ENCODE data around the gene SGCG.
"Not testable (repeated sequence)": the region's sequence is repeated elsewhere in the genome, so short reads cannot be mapped to it uniquely, and the experiment has no call there.

The SGCG gene

GRCh38 chr13:23180711-23181110, at the start of gene SGCG:
Gene SGCG, plus strand, starts transcription at chr13:23180979. Its CDS starts 22,716 bp downstream, at chr13:23203695.
- no peaks in the 10 kb centered on the region for H3K27me3 ChIP-seq (ENCODE audit: control insufficient read depth, insufficient read depth, low read length)
- H3K4me3 ChIP-seq (ENCODE audit: low read depth, low read length) = no peak within 1 kb of the TSS
- no peaks in the 10 kb centered on the region for H3K36me3 ChIP-seq (ENCODE audit: control insufficient read depth, insufficient read depth, low read length)
- H3K9me3 ChIP-seq (ENCODE audit: control insufficient read depth, insufficient read depth, low read length) = no peaks in the 10 kb centered on the region
- H3K4me1 ChIP-seq (ENCODE audit: control insufficient read depth, insufficient read depth, low read length) = no peaks in the 10 kb centered on the region
- no peak within 1 kb of the TSS for H3K9ac ChIP-seq (ENCODE audit: low read depth, low read length)

GRCh38 chr13:23134542-23134941, 46.2 kb upstream of the SGCG start:
- no peak overlapping the region for H3K4me3 ChIP-seq (ENCODE audit: low read depth, low read length)
- H3K9me3 ChIP-seq (ENCODE audit: control insufficient read depth, insufficient read depth, low read length) = no peaks in the 10 kb centered on the region
- H3K27me3 ChIP-seq (ENCODE audit: control insufficient read depth, insufficient read depth, low read length) = no peaks in the 10 kb centered on the region
- H3K36me3 ChIP-seq (ENCODE audit: control insufficient read depth, insufficient read depth, low read length) = no peaks in the 10 kb centered on the region
- H3K9ac ChIP-seq (ENCODE audit: low read depth, low read length) = no peak overlapping the region
- H3K4me1 ChIP-seq (ENCODE audit: control insufficient read depth, insufficient read depth, low read length) = no peaks in the 10 kb centered on the region

- Histone ChIP-seq H3K27me3 (ENCODE audit: control insufficient read depth, insufficient read depth, low read length) (no peaks in the 10 kb centered on the region), H3K4me1 (ENCODE audit: control insufficient read depth, insufficient read depth, low read length) (no peaks in the 10 kb centered on the region), H3K9me3 (ENCODE audit: control insufficient read depth, insufficient read depth, low read length) (peaks cover 6% of the 10 kb centered on the region), H3K36me3 (ENCODE audit: control insufficient read depth, insufficient read depth, low read length) (peaks cover 3% of the 10 kb centered on the region), H3K4me3 (ENCODE audit: low read depth, low read length) (no peak overlapping the region), H3K9ac (ENCODE audit: low read depth, low read length) (no peak overlapping the region)
These were observed 40.3 kb upstream of the SGCG start for GRCh38 chr13:23140492-23140891.

GRCh38 chr13:23141964-23142363, 38.8 kb upstream of the SGCG start:
- no peak overlapping the region for H3K9ac ChIP-seq (ENCODE audit: low read depth, low read length)
- H3K36me3 ChIP-seq (ENCODE audit: control insufficient read depth, insufficient read depth, low read length) = peaks cover 3% of the 10 kb centered on the region
- H3K4me3 ChIP-seq (ENCODE audit: low read depth, low read length) = no peak overlapping the region
- H3K27me3 ChIP-seq (ENCODE audit: control insufficient read depth, insufficient read depth, low read length) = no peaks in the 10 kb centered on the region
- H3K9me3 ChIP-seq (ENCODE audit: control insufficient read depth, insufficient read depth, low read length) = peaks cover 6% of the 10 kb centered on the region
- no peaks in the 10 kb centered on the region for H3K4me1 ChIP-seq (ENCODE audit: control insufficient read depth, insufficient read depth, low read length)

GRCh38 chr13:23142607-23143006, 38.2 kb upstream of the SGCG start:
- H3K9ac ChIP-seq (ENCODE audit: low read depth, low read length); H3K36me3 ChIP-seq (ENCODE audit: control insufficient read depth, insufficient read depth, low read length); H3K4me3 ChIP-seq (ENCODE audit: low read depth, low read length); H3K9me3 ChIP-seq (ENCODE audit: control insufficient read depth, insufficient read depth, low read length); H3K27me3 ChIP-seq (ENCODE audit: control insufficient read depth, insufficient read depth, low read length); H3K4me1 ChIP-seq (ENCODE audit: control insufficient read depth, insufficient read depth, low read length): not testable (repeated sequence)

GRCh38 chr13:23144431-23144830, 36.3 kb upstream of the SGCG start:
- no peaks in the 10 kb centered on the region for H3K4me1 ChIP-seq (ENCODE audit: control insufficient read depth, insufficient read depth, low read length)
- no peaks in the 10 kb centered on the region for H3K27me3 ChIP-seq (ENCODE audit: control insufficient read depth, insufficient read depth, low read length)
- H3K4me3 ChIP-seq (ENCODE audit: low read depth, low read length) = no peak overlapping the region
- H3K9ac ChIP-seq (ENCODE audit: low read depth, low read length) = no peak overlapping the region
- H3K9me3 ChIP-seq (ENCODE audit: control insufficient read depth, insufficient read depth, low read length) = peaks cover 6% of the 10 kb centered on the region
- H3K36me3 ChIP-seq (ENCODE audit: control insufficient read depth, insufficient read depth, low read length) = peaks cover 3% of the 10 kb centered on the region

GRCh38 chr13:23146006-23146405, 34.8 kb upstream of the SGCG start:
- Histone ChIP-seq H3K9ac (ENCODE audit: low read depth, low read length) (no peak overlapping the region), H3K36me3 (ENCODE audit: control insufficient read depth, insufficient read depth, low read length) (peaks cover 3% of the 10 kb centered on the region), H3K27me3 (ENCODE audit: control insufficient read depth, insufficient read depth, low read length) (no peaks in the 10 kb centered on the region), H3K4me3 (ENCODE audit: low read depth, low read length) (no peak overlapping the region), H3K9me3 (ENCODE audit: control insufficient read depth, insufficient read depth, low read length) (peaks cover 6% of the 10 kb centered on the region), H3K4me1 (ENCODE audit: control insufficient read depth, insufficient read depth, low read length) (no peaks in the 10 kb centered on the region)

- Histone ChIP-seq H3K36me3 (ENCODE audit: control insufficient read depth, insufficient read depth, low read length) (peaks cover 3% of the 10 kb centered on the region), H3K4me3 (ENCODE audit: low read depth, low read length) (no peak overlapping the region), H3K4me1 (ENCODE audit: control insufficient read depth, insufficient read depth, low read length) (no peaks in the 10 kb centered on the region), H3K27me3 (ENCODE audit: control insufficient read depth, insufficient read depth, low read length) (no peaks in the 10 kb centered on the region), H3K9me3 (ENCODE audit: control insufficient read depth, insufficient read depth, low read length) (peaks cover 2% of the 10 kb centered on the region), H3K9ac (ENCODE audit: low read depth, low read length) (no peak overlapping the region)
These were observed 33.8 kb upstream of the SGCG start for GRCh38 chr13:23146811-23147625.

GRCh38 chr13:23147827-23148226, 33.0 kb upstream of the SGCG start:
- no peaks in the 10 kb centered on the region for H3K9me3 ChIP-seq (ENCODE audit: control insufficient read depth, insufficient read depth, low read length)
- no peak overlapping the region for H3K9ac ChIP-seq (ENCODE audit: low read depth, low read length)
- no peaks in the 10 kb centered on the region for H3K27me3 ChIP-seq (ENCODE audit: control insufficient read depth, insufficient read depth, low read length)
- H3K4me3 ChIP-seq (ENCODE audit: low read depth, low read length) = no peak overlapping the region
- H3K36me3 ChIP-seq (ENCODE audit: control insufficient read depth, insufficient read depth, low read length) = no peaks in the 10 kb centered on the region
- H3K4me1 ChIP-seq (ENCODE audit: control insufficient read depth, insufficient read depth, low read length) = no peaks in the 10 kb centered on the region

- Histone ChIP-seq H3K4me3 (ENCODE audit: low read depth, low read length) (no peak overlapping the region), H3K9me3 (ENCODE audit: control insufficient read depth, insufficient read depth, low read length) (no peaks in the 10 kb centered on the region), H3K4me1 (ENCODE audit: control insufficient read depth, insufficient read depth, low read length) (no peaks in the 10 kb centered on the region), H3K9ac (ENCODE audit: low read depth, low read length) (no peak overlapping the region), H3K27me3 (ENCODE audit: control insufficient read depth, insufficient read depth, low read length) (peaks cover 18% of the 10 kb centered on the region), H3K36me3 (ENCODE audit: control insufficient read depth, insufficient read depth, low read length) (no peaks in the 10 kb centered on the region)
These were observed 23.0 kb upstream of the SGCG start for GRCh38 chr13:23157781-23158180.

GRCh38 chr13:23159205-23159759, 21.5 kb upstream of the SGCG start:
- Histone ChIP-seq H3K9ac (ENCODE audit: low read depth, low read length) (peak overlapping the region; percentile 24), H3K9me3 (ENCODE audit: control insufficient read depth, insufficient read depth, low read length) (no peaks in the 10 kb centered on the region), H3K27me3 (ENCODE audit: control insufficient read depth, insufficient read depth, low read length) (peaks cover 18% of the 10 kb centered on the region), H3K4me3 (ENCODE audit: low read depth, low read length) (peak overlapping the region; percentile 93), H3K36me3 (ENCODE audit: control insufficient read depth, insufficient read depth, low read length) (no peaks in the 10 kb centered on the region), H3K4me1 (ENCODE audit: control insufficient read depth, insufficient read depth, low read length) (no peaks in the 10 kb centered on the region)

Data from iPS-15b (cell line).